IMR-90 (cell line): ENCODE data around the gene PADI1. TPM values are rescaled to one million over a fixed set of nuclear protein-coding genes. Genes with fewer than 3 reads are reported as not detected.
A peak's percentile ranks its signal among the peaks of the same experiment; 100 is the strongest.

ENCODE experiments used
- ATAC-seq: fragments of 200-7000 bp; cut with Tn5 transposase; 2 replicates; pipeline ENCODE4 v1.9.1; 2020; ENCODE audit warnings: low read depth, mild to moderate bottlenecking, moderate library complexity
- BruUV-seq: library from RNA; stranded (reverse); fragments of 400-500 nt; replicated peaks from 2 replicates; lab custom pipeline; 2021; lab: Mats Ljungman, UMichigan
- CTCF ChIA-PET: fragments of 300-600 bp; formaldehyde crosslinking; extraction: SDS; loops from one replicate; lab custom pipeline; 2021; ENCODE audit warnings: antibody characterized with exemption; lab: Yijun Ruan, JAX
- POLR2A ChIA-PET: fragments of 300-600 bp; sonication (Branson Sonifier 250); formaldehyde crosslinking; loops from one replicate; lab custom pipeline; 2022; ENCODE audit warnings: antibody characterized with exemption; ENCODE audit not compliant: unreplicated experiment; lab: Charles Lee
- DNase-seq: peaks from one replicate; pipeline ENCODE4 v3.0.0; 2013
- H2AFZ ChIP-seq: replicated peaks from 2 replicates; pipeline ENCODE3; 2013; ENCODE audit warnings: low read length, mild to moderate bottlenecking; ENCODE audit not compliant: poor library complexity
- H2AK5ac ChIP-seq: 2 replicates; pipeline ENCODE4 v1.6.1; 2013; ENCODE audit warnings: low read depth, low read length, inconsistent platforms
- H2AK9ac ChIP-seq: replicated peaks from 2 replicates; pipeline ENCODE3; 2013; ENCODE audit warnings: mild to moderate bottlenecking, low read depth, low read length, moderate library complexity; ENCODE audit not compliant: poor library complexity
- H2BK120ac ChIP-seq: 2 replicates; pipeline ENCODE4 v1.6.1; 2013; ENCODE audit warnings: low read depth, low read length, inconsistent platforms
- H2BK15ac ChIP-seq: 3 replicates; pipeline ENCODE4 v1.6.1; 2013; ENCODE audit warnings: low read depth, low read length, inconsistent platforms
- H2BK20ac ChIP-seq: 2 replicates; pipeline ENCODE4 v1.6.1; 2013; ENCODE audit warnings: low read depth, mild to moderate bottlenecking, inconsistent platforms, low read length, moderate library complexity
- H2BK5ac ChIP-seq: 2 replicates; pipeline ENCODE4 v1.6.1; 2013; ENCODE audit warnings: mild to moderate bottlenecking, low read depth, low read length, inconsistent platforms; ENCODE audit not compliant: poor library complexity, severe bottlenecking
- H3K14ac ChIP-seq: replicated peaks from 2 replicates; pipeline ENCODE4 v1.6.1; 2013; ENCODE audit warnings: low read depth, low read length, inconsistent platforms
- H3K18ac ChIP-seq: 2 replicates; pipeline ENCODE4 v1.6.1; 2013; ENCODE audit warnings: low read depth, low read length, control low read depth
- H3K23ac ChIP-seq: 2 replicates; pipeline ENCODE4 v1.6.1; 2013; ENCODE audit warnings: low read depth, low read length, inconsistent platforms
- H3K27ac ChIP-seq: 2 replicates; pipeline ENCODE4 v1.5.1; 2013; ENCODE audit warnings: mild to moderate bottlenecking, control low read depth, low read length; ENCODE audit not compliant: insufficient read depth
- H3K27me3 ChIP-seq: 2 replicates; pipeline ENCODE4 v1.6.1; 2013; ENCODE audit warnings: low read length; ENCODE audit not compliant: control insufficient read depth, insufficient read depth
- H3K36me3 ChIP-seq: 2 replicates; pipeline ENCODE4 v1.6.1; 2013; ENCODE audit warnings: low read length, mixed read lengths; ENCODE audit not compliant: control insufficient read depth, insufficient read depth
- H3K4ac ChIP-seq: 2 replicates; pipeline ENCODE4 v1.6.1; 2013; ENCODE audit warnings: low read depth, low read length, inconsistent platforms
- H3K4me1 ChIP-seq: 2 replicates; pipeline ENCODE4 v1.6.1; 2013; ENCODE audit warnings: low read length, mixed read lengths; ENCODE audit not compliant: control insufficient read depth, insufficient read depth
- H3K4me2 ChIP-seq: 2 replicates; pipeline ENCODE4 v1.6.1; 2013; ENCODE audit warnings: low read depth, mild to moderate bottlenecking, control low read depth, low read length, moderate library complexity
- H3K4me3 ChIP-seq: 2 replicates; pipeline ENCODE4 v1.5.1; 2013; ENCODE audit warnings: low read depth, mild to moderate bottlenecking, control low read depth, low read length, moderate library complexity; ENCODE audit not compliant: insufficient read depth
- H3K56ac ChIP-seq: 2 replicates; pipeline ENCODE4 v1.6.1; 2013; ENCODE audit warnings: low read length, inconsistent platforms; ENCODE audit not compliant: insufficient read depth; ENCODE audit errors: extremely low read depth
- H3K79me1 ChIP-seq, 2 experiments: 2 replicates each; pipeline ENCODE4 v1.6.1; 2013; ENCODE audit warnings: low read length in 2 of 2, inconsistent platforms in 1 of 2, low read depth in 1 of 2
- H3K9ac ChIP-seq: 2 replicates; pipeline ENCODE4 v1.6.1; 2013; ENCODE audit warnings: low read depth, low read length, control low read depth
- H3K9me1 ChIP-seq: 2 replicates; pipeline ENCODE4 v1.6.1; 2013; ENCODE audit warnings: low read length, inconsistent platforms; ENCODE audit not compliant: insufficient read depth
- H3K9me3 ChIP-seq: 2 replicates; pipeline ENCODE4 v1.6.1; 2013; ENCODE audit warnings: low read length; ENCODE audit not compliant: control insufficient read depth, insufficient read depth
- H4K20me1 ChIP-seq: 2 replicates; pipeline ENCODE4 v1.6.1; 2013; ENCODE audit warnings: low read length, inconsistent platforms; ENCODE audit not compliant: insufficient read depth
- H4K5ac ChIP-seq: 2 replicates; pipeline ENCODE4 v1.6.1; 2013; ENCODE audit warnings: mild to moderate bottlenecking, low read depth, low read length, control low read depth
- H4K8ac ChIP-seq, 2 experiments: 2 replicates each; pipeline ENCODE4 v1.6.1; 2013; ENCODE audit warnings: low read depth in 2 of 2, low read length in 2 of 2, control low read depth in 1 of 2, inconsistent platforms in 1 of 2
- H4K91ac ChIP-seq: 2 replicates; pipeline ENCODE4 v1.6.1; 2013; ENCODE audit warnings: low read depth, low read length, inconsistent platforms; ENCODE audit not compliant: insufficient read depth
- BHLHE40 ChIP-seq: fragments of 150-350 bp; IDR thresholded peaks from 2 replicates; pipeline ENCODE4 v1.6.1; 2016; ENCODE audit warnings: mild to moderate bottlenecking, low read depth, low read length
- FOS ChIP-seq: fragments of 150-350 bp; IDR thresholded peaks from 2 replicates; pipeline ENCODE4 v1.6.1; 2016; ENCODE audit warnings: low read depth, low read length
- MAFK ChIP-seq: IDR thresholded peaks from 2 replicates; pipeline ENCODE4 v1.6.1; 2012; ENCODE audit warnings: low read depth, low read length, improper control_type of control experiment
- MAZ ChIP-seq: IDR thresholded peaks from 2 replicates; pipeline ENCODE4 v1.6.1; 2012; ENCODE audit warnings: low read depth, mild to moderate bottlenecking, low read length, improper control_type of control experiment, moderate library complexity, borderline replicate concordance
- NFE2L2 ChIP-seq: fragments of 150-350 bp; IDR thresholded peaks from 2 replicates; pipeline ENCODE4 v1.6.1; 2016; ENCODE audit warnings: low read depth, mild to moderate bottlenecking, low read length
- RFX5 ChIP-seq: IDR thresholded peaks from 2 replicates; pipeline ENCODE4 v1.8.0; 2012; ENCODE audit warnings: low read depth, mild to moderate bottlenecking, low read length, moderate library complexity
- WGBS, 2 experiments: methylation state at CpG; one replicate each; pipeline versions ENCODE4 v1.1.5 to v1.1.7; 2013; ENCODE audit warnings: missing lambda C conversion rate in 2 of 2; ENCODE audit not compliant: insufficient read length in 1 of 2; ENCODE audit errors: extremely low coverage in 2 of 2; 5-methylcytosine and 5-hydroxymethylcytosine counted together
- dilution Hi-C: fragments of 300-500 bp; cut with HindIII; formaldehyde crosslinking; loops from one replicate; pipeline ENCODE4 v1.14.3; 2018; ENCODE audit warnings: low sequenced_read_pairs; ENCODE audit not compliant: unreplicated experiment
- in situ Hi-C: fragments of 300-500 bp; cut with MboI; formaldehyde crosslinking; loops from 3 replicates; pipeline ENCODE4 v1.14.3; 2019; ENCODE audit warnings: low sequenced_read_pairs, inconsistent platforms, mixed read lengths
- intact Hi-C: fragments of 100-400 bp; cut with micrococcal nuclease; formaldehyde crosslinking; loops from 2 replicates; pipeline ENCODE4 v1.10.0; 2022
- polyA plus RNA-seq, 3 experiments: library from polyadenylated mRNA; depleted of rRNA; stranded (reverse); fragments of >200 nt; gene quantifications; 2 replicates each; pipeline ENCODE4 v1.2.3, GENCODE V29; 2012; ENCODE audit warnings: low replicate concordance in 1 of 3
- total RNA-seq: library from RNA; depleted of rRNA; stranded (reverse); fragments of >200 nt; gene quantifications from 2 replicates; pipeline ENCODE4 v1.2.3, GENCODE V29; 2012
- TF ChIP-seq, protein P1 (sequence below): fragments of 150-350 bp; IDR thresholded peaks from 2 replicates; pipeline ENCODE4 v1.6.1; 2017; ENCODE audit warnings: mild to moderate bottlenecking, antibody characterized with exemption, low read length, low read depth

PADI1 gene
- total and polyA plus RNA-seq, 2 of the 4 experiments (the other 2 are of a cell fraction), result 0.17 TPM; not detected in 1

DNA sequence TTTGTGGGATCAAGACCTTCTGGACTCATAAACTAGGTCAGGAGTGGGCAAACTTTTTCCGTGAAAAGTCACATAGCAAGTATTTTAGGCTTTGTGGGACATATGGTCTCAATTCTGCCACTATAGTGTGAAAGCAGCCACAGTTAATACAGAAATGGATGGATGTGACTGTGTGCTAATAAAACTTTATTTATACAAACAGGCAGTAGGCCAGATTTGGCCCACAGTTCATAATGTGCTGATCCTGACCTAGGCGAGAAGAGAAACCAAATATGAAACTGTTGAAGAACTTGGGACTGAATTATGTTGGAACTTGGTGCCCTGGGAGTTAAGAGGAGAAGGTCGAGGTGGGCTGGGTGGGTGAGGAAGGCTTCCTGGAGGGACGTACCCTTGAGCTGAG is 61.0 kb downstream of the PADI1 start:
- Histone ChIP-seq H2AFZ (no peak overlapping the region), H3K27me3 (peaks cover 9% of the 10 kb centered on the region), H3K9me1 (no peaks in the 10 kb centered on the region), H3K4ac (no peak overlapping the region), H2BK15ac (no peak overlapping the region), H3K23ac (no peak overlapping the region), H4K8ac (no peak overlapping the region), H3K27ac (no peak overlapping the region), H2BK120ac (no peak overlapping the region), H3K36me3 (no peaks in the 10 kb centered on the region), H3K4me3 (no peak overlapping the region), H3K79me1 (no peaks in the 10 kb centered on the region), H4K91ac (no peak overlapping the region), H3K14ac (no peak overlapping the region), H3K9ac (no peak overlapping the region), H4K5ac (no peak overlapping the region), H3K18ac (no peak overlapping the region), H3K56ac (no peak overlapping the region), H4K20me1 (no peaks in the 10 kb centered on the region), H3K4me2 (no peak overlapping the region), H3K9me3 (no peaks in the 10 kb centered on the region; the same call in none of the 2 replicates), H2AK9ac (peak overlapping the region; percentile 37), H2BK5ac (no peak overlapping the region), H2BK20ac (no peak overlapping the region), H2AK5ac (no peak overlapping the region), H3K4me1 (no peaks in the 10 kb centered on the region)
- 70% methylated on average over 3 of the region's 4 CpGs; no CpG with 5 or more reads in 1 of the 2 experiments for WGBS, 2 experiments
- intact Hi-C loops (no loop called here), dilution Hi-C loops (no loop called here), in situ Hi-C loops (no loop called here)
- ATAC-seq, result no peak
- POLR2A ChIA-PET, result no interaction called here
- no TSS peak for BruUV-seq
- CTCF ChIA-PET, result no interaction called here
- TF ChIP-seq NFE2L2 (no peak), FOS (no peak), BHLHE40 (no peak), MAZ (no peak), MAFK (no peak), RFX5 (no peak)
- TF ChIP-seq, protein P1, sequence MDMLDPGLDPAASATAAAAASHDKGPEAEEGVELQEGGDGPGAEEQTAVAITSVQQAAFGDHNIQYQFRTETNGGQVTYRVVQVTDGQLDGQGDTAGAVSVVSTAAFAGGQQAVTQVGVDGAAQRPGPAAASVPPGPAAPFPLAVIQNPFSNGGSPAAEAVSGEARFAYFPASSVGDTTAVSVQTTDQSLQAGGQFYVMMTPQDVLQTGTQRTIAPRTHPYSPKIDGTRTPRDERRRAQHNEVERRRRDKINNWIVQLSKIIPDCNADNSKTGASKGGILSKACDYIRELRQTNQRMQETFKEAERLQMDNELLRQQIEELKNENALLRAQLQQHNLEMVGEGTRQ, result no peak
- DNase-seq, result no peak
